ENCODE data around the gene HOXA2.

HOXA2 gene

GRCh38 chr7:27141137-27141922 is 38.8 kb upstream of the HOXA2 start:
- DNase-seq = no peak

- no peak for DNase-seq
These were observed 37.8 kb upstream of the HOXA2 start for GRCh38 chr7:27140126-27140857.

- no peak for DNase-seq
These were observed 37.0 kb upstream of the HOXA2 start for GRCh38 chr7:27139334-27140125.

DNA sequence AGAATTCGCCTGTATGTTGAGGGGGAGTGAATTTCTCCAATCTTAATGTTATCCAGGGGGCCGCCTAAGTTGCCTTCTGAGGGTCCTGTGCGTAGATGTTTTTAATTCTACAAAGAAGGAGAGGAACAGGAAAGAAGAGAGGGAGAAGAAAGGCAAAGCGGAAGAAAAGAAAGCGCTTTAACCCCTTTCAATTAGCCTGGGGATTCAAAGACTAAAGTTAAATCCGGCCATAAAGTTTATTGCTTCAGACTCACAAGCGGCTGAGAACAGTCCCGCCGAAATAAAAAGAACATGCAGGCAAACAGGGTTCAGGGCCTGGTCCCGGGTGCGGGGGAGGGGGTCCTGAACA is 36.5 kb upstream of the HOXA2 start:
- DNase-seq = no peak

DNA sequence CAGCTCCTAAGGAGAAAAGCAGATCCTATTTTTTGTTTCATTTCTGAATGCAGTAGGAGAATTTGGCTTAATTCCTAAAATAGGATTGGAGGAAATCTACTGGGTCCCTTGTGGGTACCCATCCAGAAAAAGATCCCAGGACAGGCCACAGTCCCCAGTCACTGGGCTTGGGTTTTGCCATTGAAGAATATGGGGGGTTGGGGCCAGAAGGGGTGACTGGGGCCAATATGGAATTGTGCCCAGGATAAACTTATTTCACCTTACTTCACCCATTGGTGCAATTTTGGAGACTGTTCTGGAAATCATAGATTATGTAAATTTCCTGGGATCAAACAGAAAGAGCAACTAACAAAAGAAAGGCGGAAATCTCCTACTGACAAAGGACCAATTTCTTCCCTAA is 36.0 kb upstream of the HOXA2 start:
- DNase-seq = no peak

DNA sequence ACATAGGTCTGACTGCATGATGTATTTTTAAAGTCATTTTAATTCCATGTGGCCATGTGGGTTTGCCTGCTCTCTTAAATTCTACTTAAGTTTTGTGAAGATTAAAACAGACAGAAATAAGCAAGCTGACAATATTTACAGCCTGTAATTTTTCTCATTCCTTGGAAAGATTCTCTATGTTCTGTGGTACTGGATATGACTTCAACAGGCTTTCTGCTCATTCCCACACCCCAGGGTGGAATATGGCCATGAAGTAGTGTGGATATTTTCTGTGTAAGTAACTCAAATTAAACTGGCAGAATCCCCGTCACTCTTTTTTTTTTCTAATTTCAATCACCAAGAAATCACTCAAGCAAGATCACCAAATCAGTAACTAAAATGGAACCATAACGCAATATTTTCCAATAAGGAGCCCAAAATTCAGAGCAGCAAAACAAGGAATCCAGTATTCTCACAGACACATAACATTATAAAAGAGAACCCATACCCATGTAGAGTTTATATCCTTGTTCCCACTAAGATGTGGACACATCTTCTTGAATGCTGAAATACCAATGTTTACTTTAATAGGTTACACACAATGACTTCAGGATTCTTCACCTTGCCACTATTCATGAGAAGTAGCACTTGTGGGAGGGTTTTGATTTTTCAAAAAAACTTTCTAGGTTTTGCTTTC is 35.3 kb upstream of the HOXA2 start:
- DNase-seq = no peak

DNA sequence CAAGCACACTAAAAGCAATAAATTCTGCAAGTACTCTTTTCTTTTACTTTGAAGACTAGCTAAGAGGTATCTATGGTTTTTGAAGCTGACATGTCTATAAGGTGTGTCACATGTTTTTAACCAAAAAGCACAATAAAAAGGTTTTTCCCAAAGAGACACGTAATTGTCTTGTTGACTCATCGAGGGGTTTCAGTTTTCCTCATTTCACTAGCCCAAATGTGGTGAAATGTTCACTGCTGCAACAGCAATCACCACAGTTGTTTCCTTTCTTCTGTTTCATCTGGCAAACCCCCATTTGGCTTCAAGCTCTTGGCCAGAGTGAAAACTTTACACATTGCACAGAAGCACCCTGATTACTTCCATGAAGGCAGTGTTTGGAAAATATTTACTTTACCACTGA is 31.9 kb upstream of the HOXA2 start:
- DNase-seq = no peak

DNA sequence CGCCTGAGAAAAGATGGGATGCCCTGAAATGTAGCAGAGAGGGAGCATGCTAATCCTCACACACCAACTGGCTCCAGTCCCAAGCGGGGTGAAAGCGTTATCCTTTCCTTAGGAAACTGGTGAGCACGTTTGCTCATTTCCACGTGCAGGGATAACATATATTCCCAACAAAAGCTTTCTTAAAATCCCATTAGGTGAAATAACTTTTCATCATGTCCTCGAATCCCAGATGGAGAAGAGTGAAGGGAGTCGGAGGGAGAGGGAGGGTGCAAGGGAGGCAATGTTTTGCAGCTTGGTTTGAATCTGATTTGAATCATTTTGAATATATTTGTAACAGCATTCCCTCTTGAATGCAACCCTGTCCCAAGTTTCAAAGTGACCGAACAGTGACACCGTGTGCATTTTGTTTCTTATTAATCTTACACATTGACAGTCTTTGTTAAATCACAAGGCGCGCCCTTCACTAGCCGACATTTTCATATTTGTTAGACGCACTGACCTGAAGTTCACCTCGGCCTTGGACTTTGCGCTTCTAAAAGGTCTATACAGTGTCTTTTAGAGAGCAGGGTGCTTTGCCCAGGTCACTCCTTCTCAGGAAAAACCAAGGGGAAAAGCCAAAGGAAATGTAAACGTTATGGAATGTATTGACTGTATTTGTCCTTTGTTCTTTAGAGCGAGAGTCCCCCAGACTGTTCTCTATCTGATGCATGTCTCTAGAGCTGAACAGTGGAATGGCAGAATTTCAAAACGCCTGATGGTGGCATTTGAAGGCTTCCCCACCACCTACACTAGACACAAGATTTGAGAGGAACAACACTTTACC is 31.1 kb upstream of the HOXA2 start:
- DNase-seq = no peak

- DNase-seq = no peak
These were observed 30.5 kb upstream of the HOXA2 start for GRCh38 chr7:27132978-27133377.

DNA sequence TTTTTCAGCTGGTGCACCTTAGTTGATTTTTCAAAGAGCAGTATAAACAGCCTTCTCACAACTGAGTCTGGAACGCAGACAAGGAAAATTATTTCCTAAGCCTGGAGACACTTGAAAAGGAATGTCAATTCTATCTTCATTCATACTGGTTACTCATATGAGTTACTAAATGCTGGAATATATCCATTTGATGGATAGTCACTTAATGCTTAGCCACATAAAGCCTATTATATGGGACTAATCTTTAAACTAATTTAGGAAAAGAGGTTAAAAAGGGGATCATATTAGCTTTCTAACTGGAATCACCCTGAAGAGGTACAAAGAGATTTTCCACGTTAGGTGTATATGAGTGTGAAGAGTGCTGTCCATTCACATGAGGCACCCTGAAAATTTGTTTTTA is 29.7 kb upstream of the HOXA2 start:
- no peak for DNase-seq

DNA sequence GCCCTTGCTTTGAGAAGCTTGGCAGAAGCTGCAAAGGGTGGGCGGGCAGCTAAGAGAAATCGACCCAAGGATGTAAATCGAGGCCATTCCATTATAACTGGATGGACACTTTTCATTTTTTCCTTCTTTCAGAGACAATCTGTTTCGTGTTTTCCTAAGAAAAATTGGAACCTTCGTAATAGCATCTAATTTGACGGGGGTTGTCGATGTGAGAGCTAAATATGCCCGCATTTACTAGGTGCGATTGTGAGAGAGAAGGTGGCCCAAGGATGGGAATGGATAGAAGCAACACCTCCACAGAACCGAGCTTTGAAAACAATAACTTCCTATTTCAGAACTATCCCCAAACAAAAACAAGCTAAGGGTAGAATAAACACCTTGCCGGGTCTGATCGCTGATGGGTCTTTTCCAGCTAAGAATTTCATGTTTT is 28.9 kb upstream of the HOXA2 start:
- DNase-seq = no peak

GRCh38 chr7:27130540-27131389 is 28.3 kb upstream of the HOXA2 start, which contains the start of gene HOXA4:
Gene HOXA4 (minus strand): TSS chr7:27130757. CDS start chr7:27130733, 24 bp downstream.
- no peak for DNase-seq

DNA sequence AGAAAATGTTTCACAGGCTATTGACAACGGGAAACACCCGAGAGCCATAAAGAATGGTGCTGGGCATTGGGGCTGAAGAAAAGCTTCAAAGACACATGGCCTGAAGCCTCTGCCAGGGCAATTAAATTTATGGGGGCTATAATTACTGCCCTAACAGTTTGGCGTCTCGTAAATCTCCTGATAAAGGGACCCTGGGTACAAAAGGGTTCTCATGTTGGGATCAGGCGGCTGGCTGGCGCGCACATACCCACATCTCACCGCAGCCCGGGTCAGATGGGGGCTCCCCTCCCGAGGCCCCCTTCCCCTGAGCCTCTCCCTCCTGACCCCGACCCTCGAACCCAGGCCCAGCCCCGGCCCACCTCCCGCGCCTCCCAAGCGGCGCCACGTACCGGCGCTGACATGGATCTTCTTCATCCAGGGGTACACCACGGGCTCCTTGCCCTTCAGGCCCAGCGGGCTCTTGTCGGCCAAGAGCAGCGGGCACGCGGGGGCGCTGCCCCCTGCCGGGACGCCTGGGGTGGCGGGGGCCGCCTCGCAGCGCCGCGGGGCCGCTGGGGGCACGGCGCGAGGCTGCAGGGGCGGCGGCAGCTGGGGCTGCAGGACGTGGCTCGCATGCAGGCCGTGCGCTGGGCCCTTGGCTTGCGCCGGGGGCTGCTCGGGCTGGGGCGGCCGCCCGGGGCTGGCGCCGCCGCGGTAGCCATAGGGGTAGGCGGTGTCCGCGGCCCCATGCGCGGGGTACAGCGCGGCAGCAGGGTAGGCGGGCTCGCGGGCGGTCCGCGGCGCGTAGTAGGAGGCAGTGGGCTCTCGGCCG is 27.5 kb upstream of the HOXA2 start:
- no peak for DNase-seq

DNA sequence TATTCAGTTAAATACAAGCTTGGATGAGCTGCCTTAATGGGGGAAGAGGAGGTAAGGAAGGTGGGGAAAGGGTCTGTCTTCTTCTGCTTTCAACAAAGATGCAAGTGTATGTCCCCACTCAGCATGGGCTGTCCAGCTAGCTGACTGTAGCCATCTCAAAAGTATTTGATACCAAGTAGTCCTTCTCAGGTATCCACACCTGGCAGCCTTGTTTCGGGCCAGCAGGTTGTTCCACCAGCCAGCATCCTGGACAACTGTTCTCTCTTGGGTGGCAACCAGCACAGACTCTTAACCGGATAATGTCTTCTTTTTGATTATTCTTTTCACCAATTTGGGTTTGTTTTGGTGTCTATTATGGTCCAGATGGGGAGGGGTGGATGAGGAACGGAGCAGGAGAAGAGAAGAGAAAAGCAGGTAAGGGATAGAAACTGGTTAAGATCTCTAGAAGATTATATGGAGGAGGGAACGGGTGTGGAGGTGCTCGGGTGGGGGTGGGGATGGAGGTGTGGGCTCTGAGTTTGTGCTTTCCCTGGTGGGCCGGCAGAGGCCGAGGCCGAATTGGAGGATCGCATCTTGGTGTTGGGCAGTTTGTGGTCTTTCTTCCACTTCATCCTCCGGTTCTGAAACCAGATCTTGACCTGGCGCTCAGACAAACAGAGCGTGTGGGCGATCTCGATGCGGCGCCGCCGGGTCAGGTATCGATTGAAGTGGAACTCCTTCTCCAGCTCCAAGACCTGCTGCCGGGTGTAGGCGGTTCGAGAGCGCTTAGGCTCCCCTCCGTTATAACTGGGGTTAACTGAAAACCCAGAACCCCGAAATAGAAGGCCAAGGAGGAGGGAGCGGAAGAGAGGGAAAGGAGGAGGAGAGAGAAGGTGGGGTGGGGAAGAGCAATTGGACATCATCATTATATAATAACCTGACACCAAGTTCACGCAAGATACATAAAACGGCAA is 26.6 kb upstream of the HOXA2 start:
- no peak for DNase-seq

DNA sequence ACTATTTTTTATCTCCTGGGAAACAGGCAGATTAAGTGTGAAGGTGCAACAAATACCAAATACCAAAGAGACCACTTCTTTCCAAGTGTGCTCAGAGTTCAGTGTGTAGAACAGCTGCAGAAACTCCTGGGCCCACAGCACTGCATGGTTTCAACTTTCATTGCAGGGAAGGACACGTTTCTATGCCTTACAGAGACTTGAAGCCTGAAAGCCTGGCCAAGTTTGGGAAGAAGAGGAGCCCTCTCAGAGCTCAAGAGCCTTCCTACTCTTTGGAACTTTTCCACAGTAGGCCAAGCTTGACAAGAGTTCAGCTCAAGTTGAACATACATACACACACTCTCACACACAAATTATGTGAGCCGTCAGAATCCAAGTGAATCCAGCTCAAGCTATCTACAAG is 25.6 kb upstream of the HOXA2 start:
- no peak for DNase-seq

- DNase-seq = no peak
These were observed 24.3 kb upstream of the HOXA2 start for GRCh38 chr7:27126596-27127327.

DNA sequence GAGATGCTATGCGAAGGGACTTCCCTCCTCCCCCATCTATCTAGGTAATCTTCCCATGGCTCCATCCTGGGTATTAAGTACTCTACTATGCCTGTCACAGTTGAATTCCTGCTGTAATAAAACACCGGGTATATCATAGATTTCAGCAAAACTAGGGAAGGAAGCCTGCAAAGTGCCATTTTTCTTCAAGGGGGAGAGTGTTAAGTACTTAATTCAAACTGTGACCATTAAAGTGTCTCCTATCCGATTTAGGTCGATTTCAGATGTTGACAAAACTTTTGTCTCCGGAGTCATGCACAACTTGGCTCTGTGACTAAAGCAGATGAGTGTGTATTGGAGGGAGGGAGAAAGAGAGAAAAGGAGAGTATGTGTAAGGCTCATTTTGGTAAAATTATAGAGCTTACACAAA is 23.5 kb upstream of the HOXA2 start:
- no peak for DNase-seq
